SK-N-DZ (cell line): ENCODE results near the gene PCBD1. TPM values are rescaled to one million over a fixed set of nuclear protein-coding genes. Genes with fewer than 3 reads are reported as not detected.
"Not testable (repeated sequence)": the region's sequence is repeated elsewhere in the genome, so short reads cannot be mapped to it uniquely, and the experiment has no call there.

Source experiments
- DNase-seq: peaks from one replicate; pipeline ENCODE4 v3.0.0-alpha.2; 2015; ENCODE audit warnings: low spot score
- polyA plus RNA-seq, 2 experiments: library from polyadenylated mRNA; depleted of rRNA; stranded (reverse); fragments of >200 nt; gene quantifications; 2 replicates each; pipeline ENCODE4 v1.2.3, GENCODE V29; 2014

PCBD1 gene
- polyA plus RNA-seq (2014; cell fraction: cytosol; rRNA removed) = 66.6 and 75.1 TPM in 2 replicates
- polyA plus RNA-seq (2014; cell fraction: nucleus; rRNA removed) = 51.6 and 51.8 TPM in 2 replicates

DNA sequence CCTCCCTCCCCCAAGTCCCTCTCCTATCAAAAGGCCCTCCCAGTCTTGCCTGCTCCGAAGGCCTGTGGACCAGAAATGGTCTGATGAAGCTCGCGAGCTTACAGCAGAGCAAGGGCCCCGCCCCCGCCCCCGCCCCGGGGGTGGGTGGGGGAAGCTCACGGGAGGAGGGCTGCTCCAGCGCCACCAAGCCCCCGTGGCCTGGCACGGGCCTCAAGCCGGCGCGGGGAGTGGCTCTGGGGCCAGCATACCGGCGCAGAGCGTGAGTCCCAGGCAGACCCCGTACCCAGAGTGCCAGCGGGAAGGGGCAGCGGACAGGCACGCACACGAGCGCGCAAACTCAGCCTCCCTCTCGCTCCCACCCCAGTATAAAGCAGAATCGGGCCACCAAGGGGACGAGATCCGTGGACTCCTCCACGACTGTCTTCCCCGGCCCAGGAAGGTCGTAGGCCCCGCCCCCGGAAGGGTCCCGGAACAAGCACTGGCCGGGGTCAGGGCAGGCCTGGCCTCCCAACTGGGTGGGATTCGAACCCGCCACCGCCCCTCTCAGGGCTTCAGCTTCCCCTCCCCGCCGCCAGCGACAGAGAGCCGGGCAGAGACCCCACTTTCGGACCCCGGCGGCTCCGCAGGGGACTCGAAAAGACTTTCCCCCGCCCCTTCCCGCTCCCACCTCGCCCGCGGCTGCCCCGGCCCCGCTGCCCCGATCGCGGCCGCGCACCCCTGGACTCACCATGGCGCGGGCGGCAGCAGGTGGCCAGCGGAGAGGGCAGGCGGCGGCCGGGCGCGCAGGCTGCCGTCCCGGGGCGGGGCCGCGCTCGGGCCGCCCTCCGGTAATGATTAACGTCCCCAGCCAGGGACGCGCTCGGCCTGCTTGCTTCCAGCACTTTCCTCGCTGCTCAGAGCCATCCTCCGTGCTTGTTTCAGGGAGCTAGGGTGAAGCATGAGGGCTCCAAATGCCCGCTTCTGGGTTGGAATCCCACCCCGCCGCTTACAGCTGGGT lies at the start of gene PCBD1:
Gene PCBD1 (minus strand): TSS at position 762 of the 997 bp plus-strand sequence. CDS start 32 bp downstream, at position 730.
- DNase-seq = peak; percentile 86

DNA sequence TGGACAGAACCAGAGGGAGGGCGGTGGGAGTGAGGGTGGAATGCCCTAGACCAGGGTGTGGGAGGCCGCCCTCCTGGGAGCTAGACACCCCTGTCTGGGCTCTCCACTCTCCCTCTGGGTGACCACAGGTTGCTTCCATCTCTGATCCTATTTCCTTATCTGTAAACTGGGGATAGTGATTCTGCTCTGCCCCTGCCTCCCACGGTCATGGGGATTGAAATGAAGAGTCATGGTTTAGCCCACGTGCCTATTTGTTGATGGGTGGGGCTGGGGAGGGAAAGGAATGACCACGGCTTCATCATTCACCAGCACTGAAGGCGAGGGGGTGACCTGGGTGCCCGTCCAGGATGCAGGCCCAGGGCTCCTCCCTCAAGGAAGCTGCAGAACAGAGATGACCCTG lies 49.3 kb upstream of the PCBD1 start:
- no peak for DNase-seq

DNA sequence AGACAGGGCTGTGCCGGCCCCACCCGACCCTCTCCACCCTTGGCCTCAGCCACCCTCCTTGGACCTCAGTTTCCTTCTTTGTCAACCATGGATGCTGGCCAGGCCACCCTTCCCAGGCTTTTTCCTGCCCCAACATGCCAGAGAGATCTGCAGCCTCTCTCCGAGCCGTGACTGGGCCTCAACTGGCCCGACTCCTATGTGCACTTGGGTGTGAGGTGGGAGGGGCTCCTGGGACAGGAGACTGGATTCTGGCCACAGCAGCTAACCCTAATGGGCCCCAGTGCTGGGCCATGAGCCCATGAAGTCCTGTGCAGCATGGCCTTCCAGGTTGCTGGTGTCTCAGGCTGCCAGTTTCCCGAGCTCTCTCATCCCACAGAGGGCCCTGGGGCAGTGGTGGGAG lies 47.7 kb upstream of the PCBD1 start:
- DNase-seq = no peak

DNA sequence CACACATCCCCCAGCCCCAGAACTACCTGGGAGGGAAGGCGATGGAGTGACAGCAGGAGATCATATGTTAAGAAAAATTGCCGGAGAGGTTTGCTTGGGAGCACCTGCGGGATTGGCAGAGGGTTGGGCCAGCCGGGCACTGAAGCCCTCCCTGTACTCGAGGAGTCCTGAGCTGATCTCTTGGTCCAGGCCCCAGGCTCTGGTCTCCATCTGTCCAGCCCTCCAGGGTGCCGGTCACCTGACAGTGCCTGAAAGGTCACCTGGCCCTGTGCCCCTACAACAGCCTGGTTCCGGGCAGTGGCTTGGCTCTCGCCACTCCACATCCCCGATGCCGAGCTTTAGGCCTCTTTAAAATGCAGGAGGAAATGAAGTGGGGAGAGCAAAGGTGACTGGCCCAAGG lies 47.3 kb upstream of the PCBD1 start:
- DNase-seq = no peak

DNA sequence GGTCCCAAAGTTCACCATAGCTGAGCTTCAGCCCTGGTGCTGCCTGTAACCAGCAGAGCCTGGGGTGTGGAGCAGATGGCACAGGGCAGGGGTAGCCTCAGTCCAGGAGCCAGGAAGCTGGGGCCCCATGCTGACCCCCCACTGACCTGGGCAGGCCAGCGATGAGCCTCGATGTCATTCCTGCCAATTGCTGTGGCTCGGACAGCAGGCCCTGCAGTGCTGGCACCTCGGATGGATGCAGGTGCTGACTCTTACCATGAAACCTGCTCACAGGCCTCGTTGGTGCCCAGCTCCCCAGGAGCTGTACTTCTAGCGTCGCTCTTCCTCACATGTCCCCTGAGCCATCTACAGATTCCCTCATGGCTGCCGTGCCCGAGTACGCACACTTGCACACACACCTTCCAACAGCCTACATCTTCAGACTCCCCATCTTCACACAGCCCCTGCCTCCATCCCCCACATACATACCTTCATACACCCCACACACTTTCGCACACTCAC lies 46.8 kb upstream of the PCBD1 start:
- no peak for DNase-seq

DNA sequence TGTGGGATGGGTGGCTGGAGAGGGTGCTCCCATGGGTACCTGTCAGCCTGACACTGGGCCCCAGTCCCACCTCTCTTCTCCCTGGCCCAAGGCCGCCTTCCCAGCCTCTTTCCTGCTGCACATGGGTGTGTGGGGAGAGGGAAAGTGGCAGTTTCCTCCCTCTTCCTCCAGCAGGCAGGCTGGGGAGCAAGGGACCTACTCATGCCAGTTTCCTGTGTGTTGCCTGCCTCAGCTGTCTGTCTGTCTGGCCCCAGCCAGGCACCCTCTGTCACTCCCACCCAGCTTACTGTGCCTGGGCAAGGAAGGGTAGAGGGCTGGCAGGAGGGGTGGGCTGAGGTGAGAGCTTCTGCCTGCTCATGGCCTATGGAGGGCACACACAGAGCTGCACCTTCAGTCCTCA lies 46.3 kb upstream of the PCBD1 start:
- DNase-seq = no peak

DNA sequence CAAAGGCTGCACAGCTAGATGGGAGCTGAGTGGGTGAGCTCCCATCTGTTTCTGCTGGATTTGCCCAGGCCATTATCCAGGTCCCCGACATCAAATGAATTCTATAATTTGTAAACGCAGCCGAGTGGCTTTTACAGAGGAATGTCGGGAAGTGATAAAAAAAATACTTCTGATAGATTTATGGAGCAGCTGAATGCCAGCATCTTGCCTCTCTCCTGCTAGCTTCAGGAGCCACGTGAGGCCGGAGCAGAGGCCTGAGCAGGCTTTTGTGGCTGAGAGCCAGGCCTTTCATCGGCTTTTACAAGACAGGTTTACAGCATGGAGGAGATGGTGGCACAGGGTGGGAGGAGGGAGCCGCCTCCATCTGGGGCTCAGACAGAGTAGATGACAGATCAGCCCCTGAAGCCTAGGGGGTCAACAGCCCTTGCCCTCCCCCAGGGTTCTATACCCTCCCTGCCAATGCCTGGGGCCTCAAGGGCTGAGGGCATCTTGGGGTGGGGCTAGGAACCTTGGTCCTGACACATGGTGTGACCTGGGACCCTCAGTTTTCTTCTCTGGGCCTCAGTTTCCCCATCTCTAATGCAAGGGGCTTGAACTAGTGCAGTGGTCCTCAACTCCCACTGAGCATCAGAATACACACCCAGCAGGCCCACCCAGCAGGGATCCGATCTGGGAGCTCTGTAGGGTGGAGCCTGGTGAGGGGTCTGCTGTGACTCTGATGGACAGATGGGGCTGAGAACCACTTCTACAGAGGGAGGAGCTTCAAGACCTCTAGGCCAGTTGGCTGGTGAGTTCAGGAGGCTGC lies 44.2 kb upstream of the PCBD1 start:
- DNase-seq = no peak

DNA sequence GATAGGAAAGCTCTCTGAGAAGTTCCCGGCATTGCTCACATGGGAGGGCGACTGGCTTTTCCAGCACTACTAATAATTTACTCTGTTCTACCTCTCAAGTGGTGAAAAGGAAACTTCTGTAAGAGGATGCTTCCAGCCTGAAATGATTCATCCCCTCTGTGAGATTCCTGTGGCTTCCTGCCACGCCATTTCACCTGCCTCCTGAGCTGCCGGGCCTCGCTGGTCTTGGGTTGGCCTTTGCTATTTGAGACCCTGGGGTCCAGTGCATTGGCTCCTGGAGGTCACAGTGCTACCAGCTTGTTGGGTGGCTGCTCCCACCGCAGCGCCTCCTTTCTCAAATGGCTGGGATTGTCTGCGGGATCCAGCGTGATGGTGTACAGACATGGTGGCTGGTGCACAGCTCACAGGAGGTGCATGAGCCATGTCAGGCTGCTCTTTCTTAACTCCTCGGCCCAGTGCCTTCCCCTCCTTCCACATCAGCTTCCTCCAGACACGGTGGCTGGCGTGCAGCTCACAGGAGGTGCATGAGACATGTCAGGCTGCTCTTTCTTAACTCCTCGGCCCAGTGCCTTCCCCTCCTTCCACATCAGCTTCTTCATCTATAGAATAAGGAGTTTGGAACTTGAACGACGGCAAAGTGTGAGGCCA lies 42.9 kb upstream of the PCBD1 start:
- DNase-seq = no peak

DNA sequence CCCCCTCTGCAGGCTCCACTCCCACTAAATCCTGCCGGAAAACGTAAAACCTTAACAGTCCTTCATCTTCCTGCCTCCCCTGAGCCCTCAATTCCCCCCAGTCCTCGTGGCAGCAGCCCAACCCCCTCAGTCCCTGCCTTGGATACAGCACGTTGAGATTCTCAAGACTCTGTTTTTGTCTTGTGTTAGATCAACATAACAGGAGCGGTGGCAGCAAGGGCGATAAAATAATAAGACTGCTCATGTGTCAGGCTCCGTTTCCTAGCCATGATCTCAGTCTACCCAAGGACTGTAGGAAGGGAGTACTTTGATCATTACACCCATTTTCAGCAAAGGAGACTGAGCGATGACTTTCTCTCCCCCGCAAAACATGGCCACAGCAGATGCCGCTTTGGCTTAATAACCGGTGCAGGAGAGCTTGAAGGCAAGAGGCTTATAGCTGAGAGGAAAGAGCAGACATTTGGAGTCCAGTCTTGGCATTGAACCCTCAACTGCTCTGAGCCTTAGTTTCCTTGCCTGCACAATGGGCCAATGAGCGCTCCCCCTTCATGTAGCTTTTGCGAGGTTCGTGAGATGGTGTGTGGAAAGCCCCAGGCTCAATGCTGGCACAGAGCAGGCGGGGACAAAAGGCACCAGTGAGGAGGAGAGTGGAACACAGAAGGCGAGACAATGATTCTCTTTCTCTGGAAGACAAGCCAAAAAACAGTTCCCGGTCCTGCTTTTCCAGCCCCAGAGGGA lies 42.1 kb upstream of the PCBD1 start:
- DNase-seq = no peak

DNA sequence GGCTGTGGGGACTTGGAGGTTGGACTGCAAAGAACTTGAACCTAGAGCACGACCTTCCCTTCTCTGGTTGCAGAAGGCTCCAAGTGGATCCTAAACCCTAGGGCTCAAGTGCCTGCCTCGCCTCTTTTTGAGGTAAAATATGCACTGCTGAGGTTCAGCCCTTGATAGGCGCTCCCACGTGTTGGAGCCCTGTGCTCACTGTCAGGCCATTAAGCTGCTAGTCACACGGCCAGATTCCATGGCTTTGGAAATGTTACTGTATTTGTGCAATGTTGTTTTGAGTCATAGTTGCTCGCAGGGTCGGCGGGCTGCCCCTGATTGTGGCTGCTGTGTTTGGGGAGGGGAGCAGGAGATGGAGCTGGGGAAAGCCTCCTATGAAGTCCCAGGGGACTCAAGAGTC lies 39.8 kb upstream of the PCBD1 start:
- DNase-seq = no peak

DNA sequence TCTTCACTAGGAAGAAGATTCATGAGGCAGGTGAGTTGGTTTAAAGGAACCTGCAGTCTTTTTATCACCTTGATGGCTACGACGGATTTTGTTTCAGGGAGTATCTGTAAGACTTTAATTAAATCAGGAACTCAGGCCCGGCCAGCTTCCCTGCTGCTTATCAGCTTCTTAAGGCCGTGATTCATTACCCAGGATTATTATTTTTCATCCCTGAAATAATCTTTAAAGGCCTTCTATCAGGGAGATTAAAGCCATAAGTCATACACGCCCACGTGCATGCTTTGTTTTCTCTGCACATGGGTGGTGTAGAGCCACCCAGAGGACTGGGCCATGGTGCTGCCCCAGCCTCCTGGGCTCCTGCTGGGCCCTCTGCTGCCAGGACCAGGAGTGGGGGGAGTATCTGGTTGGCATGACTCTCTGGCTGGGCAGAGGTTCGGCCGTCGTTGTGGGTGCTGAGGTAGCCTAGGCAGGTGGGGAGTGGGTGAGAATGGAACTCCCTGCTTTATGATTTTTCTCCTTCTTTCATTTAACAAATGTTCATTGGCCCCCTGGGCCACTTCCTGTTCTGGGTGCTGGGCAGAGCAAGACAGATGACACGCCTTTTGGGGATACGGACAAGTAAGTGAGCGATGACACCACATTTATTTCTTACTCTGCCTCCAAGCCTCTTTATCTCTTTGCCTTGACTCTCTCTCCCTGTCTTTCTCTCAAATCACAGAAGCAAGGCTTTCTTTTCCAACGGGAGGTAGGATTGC lies 39.0 kb upstream of the PCBD1 start:
- no peak for DNase-seq

DNA sequence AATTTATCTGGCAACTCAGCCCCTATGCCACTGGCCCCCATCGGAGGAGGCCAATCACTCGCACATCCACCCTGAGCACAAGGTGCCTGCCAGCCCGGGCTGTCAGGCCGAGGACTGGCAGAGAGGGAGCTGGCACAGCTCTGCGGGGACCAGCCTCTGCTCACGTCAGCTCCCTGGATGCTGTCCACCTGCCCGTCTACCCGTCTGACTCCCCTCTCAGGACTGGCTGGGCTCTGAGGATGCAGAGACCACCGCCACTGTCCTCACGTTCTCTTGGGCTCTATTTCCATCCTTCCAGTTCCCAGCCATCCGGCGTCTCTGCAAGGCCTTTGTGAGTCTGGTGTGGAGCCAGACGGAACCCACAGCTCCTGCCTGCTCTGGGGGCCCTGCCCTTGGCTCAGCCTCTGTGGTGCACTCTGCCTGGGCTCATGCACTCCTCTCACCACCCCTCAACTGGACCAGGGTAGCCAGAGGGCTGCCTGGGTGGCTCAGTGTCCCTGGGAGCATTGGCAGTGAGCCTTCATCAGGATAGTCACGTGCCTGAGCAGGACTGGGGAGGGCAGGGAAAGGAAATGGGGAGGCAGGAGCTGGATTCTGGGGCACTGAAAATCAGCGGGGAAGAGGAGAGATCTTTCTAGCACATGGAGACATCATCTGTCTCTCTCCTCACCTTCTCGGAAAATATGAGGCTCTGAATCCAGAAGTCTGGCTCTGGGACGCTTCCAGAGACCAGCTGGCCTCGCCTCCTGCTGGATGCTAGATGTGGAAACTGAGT lies 38.0 kb upstream of the PCBD1 start:
- no peak for DNase-seq

DNA sequence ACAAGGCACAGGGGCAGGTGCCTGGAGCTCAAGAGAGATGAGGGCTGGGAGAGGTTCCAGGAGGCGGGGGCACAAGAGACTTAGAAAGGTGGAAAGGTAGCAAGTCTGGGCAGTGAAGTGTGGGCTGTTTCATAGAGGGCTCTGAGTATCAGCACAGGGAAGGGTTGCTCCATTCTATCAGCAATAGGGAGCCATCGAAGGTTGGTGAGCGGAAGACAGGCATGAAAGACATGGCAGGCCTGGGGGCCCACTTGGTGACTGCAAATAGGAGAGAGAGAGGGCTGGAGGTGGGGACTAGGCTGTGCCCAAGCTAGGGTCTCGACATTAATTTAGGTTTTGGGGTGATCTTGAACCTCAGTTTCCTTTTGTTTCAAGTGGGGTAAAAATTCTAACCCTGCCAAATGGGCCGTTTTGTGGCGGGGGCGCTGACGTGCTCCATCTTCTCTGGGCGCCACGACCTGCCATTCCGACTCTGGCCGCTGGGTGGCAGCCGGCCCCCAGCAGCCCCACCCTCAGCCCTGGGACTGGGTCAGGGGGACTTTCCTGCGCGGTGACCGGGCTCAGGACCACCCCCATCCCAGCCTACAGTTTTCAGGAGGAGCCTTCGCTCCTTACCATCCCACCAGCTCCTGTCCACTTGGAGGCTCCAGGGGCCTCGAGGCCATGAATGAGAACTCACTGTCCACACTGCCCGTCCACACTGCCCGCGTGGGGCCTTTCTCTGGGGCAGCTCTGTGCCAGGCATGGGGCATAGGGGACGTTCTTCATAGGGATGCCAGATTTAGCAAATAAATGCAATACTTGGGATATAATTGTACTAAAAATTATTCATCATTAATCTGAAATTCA lies 37.2 kb upstream of the PCBD1 start:
- peak; percentile 45 for DNase-seq

DNA sequence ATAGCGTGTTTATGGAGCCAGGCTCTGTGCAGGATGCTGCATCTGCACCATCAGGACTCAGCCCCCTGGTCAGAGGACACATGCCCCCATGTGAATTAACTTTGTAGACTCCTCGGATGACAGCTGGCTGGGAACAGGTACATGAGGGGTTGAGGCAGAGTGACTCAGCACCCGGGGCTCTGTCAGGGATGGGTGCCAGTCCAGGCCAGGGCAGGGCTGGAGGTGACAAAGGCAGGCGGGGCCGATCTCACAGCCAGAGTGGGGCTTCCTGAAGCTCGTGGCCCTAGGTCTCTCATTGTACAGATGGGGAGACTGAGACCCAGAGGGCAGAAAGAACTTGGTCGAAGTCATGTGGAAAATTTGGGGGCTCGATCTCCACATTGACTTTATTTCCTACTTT lies 35.3 kb upstream of the PCBD1 start:
- no peak for DNase-seq

DNA sequence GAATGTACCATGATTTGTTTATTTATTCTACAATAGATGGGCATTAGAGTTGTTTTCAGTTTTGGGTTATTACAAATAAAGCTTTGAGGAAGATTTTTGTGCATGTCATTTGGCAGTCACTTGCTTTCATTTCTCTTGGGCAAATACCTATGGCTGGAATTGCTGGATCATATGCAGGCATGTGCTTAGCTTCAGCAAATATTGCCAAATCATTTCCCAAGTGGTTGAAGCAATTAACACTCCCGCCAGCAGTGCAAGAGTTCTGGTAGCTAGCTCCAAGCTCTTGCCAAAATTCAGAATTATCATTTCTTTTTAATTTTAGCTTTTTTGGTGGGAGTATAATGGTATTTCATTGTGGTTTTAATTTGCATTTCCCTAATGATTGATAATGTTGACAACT lies 32.9 kb upstream of the PCBD1 start:
- no peak for DNase-seq

DNA sequence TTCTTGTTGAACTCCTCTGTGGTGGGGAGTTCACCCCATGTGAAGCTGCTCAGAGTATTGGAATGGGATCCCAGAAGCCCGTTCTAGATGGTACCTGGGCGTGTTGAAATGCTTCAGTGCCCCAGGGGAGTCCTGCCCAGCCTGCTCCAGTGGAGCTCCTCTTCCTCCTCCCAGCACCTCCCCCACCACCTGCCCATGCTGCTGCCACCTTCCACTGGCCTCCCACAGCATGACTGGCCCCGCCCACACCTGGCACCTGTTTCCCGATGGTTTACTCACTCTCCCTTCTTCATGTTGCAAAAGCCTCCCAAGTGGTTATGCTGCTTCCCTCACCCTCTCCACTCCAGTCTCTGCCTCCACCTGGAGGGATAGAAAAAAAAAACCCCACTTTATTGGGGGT lies 32.2 kb upstream of the PCBD1 start:
- DNase-seq = no peak

DNA sequence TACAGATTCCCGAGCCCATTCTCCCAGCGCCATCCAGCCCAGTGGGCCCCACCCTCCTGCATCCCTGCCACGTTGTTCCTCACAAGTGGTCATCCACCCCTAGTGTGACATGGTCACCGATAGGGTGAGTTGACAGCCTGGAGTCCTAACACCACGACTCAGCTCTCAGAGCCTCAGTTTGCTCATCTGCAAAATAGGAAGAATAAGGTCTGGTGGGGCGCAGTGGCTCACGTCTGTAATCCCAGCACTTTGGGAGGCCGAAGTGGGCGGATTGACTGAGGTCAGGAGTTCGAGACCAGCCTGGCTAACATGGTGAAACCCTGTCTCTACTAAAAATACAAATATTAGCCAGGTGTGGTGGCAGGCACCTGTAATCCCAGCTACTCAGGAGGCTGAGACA lies 31.5 kb upstream of the PCBD1 start:
- not testable (repeated sequence) for DNase-seq

DNA sequence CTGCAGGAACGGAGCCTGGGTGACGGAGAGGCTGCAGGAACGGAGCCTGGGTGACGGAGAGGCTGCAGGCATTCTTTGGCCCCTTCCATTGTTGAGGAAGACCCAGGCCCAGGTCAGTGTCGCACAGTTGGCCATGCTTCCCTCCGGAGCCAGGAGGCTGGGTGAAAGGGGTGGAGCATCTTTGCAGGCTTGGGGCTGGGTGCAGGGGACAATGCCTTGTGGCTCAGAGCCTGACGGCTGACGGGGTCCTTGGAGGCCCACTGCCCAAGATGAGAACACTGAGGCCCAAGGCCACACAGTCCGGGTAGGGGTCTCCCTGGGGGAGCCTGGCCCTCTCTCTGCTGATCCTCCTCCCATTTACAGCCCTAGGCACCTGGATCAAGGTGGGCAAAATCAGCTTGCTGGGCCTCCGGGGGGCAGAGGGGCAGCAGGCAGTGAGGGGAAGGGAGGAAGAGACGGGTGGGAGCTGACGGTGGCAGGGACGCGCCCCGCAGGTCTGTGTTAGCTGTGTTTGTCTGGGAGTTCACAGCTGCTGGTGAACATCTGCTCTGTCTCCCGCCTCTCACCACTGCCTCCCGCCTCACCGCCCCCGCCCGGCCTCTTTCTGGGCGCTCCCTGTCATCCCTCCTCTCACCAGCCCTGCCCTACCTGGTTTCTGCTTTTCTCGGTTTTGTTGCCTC lies 30.6 kb upstream of the PCBD1 start:
- DNase-seq = peak; percentile 61
